GM23248 (cell line): ENCODE measurements around the gene KSR2.

Experiments
- EZH2 ChIP-seq: fragments of 200-600 bp; sonication (generic); IDR thresholded peaks from 2 replicates; pipeline ENCODE4 v1.6.1; 2018; ENCODE audit warnings: antibody characterized with exemption, mild to moderate bottlenecking; ENCODE audit not compliant: insufficient read depth, poor library complexity, severe bottlenecking
- EZH2phosphoT487 ChIP-seq: fragments of 200-600 bp; sonication (generic); IDR thresholded peaks from 2 replicates; pipeline ENCODE4 v1.6.1; 2018; ENCODE audit warnings: antibody characterized with exemption, moderate library complexity, mild to moderate bottlenecking, low read depth; ENCODE audit not compliant: insufficient read depth

DNA sequence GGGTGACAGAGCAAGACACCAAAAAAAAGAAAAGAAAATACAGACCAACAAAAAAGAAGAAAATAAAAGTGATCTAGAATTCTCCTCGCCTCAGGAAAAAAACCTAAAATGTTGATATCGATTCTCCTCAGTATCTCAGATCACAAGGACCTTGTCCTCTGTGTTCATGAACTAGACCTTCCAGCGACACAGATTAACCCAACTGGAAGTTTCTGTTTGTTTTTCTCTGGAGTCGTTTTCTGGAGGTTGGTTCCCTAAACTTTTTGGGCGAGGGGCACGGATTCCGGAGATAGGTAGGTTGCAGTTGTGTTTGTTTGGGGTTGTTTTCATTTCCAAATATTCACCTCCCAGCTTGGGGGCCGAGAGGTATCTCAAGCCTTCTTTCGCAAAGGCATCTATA, 47.2 kb upstream of the KSR2 start:
- TF ChIP-seq EZH2 (no peak), EZH2phosphoT487 (no peak)
